Activated T-cell treated with anti-CD3 and anti-CD28 coated beads, Interleukin-2, amount 50 U/mL, for 1 hour (primary cell): ENCODE results near the gene FIG4.
"Not testable (repeated sequence)": the region's sequence is repeated elsewhere in the genome, so short reads cannot be mapped to it uniquely, and the experiment has no call there.

Experiments
- DNase-seq: peaks from one replicate; pipeline ENCODE4 v3.0.0-alpha.2; 2020

The FIG4 gene

GRCh38 chr6:109762769-109763441 lies 71.8 kb downstream of the FIG4 start:
- DNase-seq, result no peak

DNA sequence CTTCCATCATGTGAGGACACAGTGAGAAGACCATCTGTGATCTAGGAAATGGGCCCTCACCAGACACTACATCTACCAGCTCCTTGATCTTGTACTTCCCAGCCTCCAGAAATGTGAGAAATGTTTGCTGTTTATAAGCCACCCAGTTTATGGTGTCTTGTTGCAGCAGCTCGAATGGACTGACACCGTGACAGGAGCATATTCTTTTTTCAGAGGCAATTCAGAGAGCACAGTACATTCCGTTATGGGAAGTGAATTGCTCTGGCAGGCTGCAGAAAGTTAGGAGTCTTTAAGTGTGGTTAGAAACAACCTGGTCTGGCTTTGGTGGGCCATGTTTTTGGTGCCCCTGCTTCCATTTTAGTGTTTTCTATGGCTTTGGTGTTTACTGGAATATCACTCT lies 75.1 kb downstream of the FIG4 start:
- DNase-seq, result no peak

GRCh38 chr6:109767961-109768360 lies 76.9 kb downstream of the FIG4 start:
- DNase-seq, result no peak

- no peak for DNase-seq
Observed at GRCh38 chr6:109768485-109768884, 77.4 kb downstream of the FIG4 start.

DNA sequence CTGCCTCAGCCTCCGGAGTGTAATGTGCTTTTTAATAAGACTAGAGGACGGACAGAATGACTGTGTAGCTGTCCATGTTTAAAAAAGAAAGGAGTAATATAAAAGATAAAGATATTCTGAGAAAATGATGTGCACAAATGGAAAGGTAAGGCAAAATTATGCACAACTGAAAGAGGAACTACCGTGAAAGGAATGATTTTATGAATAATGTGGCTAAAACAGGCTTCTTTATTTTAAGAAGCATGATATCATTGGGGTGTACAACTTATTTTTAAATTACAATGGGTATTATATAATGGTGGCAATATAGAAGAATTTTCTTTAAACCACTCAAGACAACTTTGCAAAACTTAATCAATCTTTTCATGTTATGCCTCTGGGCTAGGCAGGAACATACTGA lies 78.1 kb downstream of the FIG4 start:
- no peak for DNase-seq

DNA sequence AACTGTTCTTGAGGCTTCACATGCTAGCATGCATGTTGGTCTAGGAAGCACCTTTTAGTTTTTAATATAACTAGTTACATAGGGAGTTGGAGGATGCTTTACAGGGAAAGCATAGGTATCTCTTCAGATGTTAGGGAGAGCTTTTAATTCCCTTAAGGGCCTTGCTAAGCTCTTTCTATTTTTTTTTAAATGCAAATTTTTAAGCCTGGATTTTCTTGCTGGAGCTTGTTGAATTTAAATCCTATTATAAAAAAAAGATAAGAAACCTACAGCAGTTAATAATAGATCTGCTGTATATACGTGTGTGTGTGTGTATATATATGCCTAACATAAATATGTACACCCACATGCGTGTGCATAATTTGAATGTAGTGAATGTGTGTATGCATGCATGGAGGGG lies 79.0 kb downstream of the FIG4 start:
- no peak for DNase-seq

- no peak for DNase-seq
Observed at GRCh38 chr6:109770779-109771178, 79.7 kb downstream of the FIG4 start.

- DNase-seq, result not testable (repeated sequence)
Observed at GRCh38 chr6:109771939-109772755, 81.1 kb downstream of the FIG4 start.

GRCh38 chr6:109772883-109773431 lies 81.9 kb downstream of the FIG4 start:
- DNase-seq, result no peak

- no peak for DNase-seq
Observed at GRCh38 chr6:109781001-109781400, 89.9 kb downstream of the FIG4 start.

DNA sequence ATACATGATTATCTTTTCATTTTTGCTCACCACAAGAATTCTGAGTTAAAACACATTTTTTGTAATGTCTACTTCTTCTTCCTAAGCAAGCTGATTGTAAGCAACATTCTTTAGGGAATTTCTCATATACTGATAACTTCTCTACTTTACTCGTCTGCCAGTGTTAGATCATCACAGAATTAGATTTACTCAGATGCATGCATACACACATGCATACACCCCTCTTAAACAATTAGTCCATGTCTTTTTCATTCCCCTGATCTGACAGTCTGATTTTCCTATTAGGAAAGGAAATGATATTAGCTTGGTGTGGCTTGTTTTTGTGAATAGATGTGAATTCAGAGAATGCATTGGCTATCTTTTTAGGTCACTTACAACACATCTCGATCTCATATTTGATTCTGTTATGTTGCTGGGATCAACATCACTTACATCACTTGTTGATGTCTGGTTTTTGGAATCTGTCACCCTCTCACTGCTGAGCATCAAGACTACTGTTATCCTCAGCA lies 91.4 kb downstream of the FIG4 start:
- no peak for DNase-seq

DNA sequence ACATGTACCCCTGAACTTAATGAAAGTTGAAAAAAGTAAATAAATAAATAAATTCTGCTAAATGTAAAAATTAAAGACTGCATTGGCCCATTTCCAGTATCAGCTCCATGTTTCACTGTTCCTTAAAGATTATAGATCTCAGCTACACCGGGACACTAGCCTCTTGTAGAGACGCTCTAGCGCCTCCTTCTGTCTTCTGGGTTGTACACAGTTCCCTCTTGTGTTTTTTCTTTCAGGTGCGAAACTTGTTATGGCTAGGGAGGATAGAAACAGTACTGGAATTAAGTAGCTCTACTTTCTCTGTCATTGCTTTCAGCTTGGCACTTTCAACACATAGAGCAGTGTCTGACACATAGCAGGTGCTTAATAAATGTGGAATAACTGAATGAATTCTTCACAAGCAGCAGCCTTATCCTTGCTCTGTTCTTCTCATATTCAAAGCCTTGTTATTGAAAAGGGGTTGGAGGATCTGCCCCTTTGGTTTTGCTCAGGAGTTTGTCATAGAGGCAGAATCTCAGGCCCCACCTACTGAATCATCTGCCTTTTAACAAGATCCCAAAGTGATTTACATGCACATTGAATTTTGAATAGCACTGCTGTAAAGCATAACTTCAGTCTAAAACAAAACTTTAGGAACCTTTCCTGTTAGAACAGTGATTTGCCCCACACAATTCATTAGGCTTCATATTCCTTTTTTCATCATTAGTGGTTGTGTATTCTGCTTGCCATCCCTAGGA lies 92.3 kb downstream of the FIG4 start:
- no peak for DNase-seq

- DNase-seq, result no peak
Observed at GRCh38 chr6:109787312-109787711, 96.2 kb downstream of the FIG4 start.

- DNase-seq, result no peak
Observed at GRCh38 chr6:109788687-109789086, 97.6 kb downstream of the FIG4 start.

DNA sequence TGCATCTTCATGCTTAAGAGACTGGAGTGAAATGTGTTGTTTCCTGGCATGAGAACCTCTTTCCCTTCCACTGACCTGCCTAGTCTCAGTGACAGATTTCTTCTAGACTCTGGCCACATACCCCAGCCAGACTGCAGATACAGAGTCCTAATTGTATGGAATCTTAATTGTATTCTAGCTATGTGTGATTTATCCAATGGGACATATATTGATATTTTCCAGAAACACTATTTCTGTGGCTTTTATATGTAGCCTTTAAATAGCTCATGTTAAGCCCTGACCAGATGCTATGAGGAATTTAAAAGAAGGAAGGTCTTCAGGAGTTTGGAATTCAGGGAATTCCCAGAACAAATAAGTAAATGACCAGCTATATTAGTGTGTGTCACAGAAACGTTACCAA lies 99.0 kb downstream of the FIG4 start:
- DNase-seq, result no peak

GRCh38 chr6:109791301-109791700 lies 100.2 kb downstream of the FIG4 start:
- no peak for DNase-seq

GRCh38 chr6:109793021-109793420 lies 101.9 kb downstream of the FIG4 start:
- no peak for DNase-seq

DNA sequence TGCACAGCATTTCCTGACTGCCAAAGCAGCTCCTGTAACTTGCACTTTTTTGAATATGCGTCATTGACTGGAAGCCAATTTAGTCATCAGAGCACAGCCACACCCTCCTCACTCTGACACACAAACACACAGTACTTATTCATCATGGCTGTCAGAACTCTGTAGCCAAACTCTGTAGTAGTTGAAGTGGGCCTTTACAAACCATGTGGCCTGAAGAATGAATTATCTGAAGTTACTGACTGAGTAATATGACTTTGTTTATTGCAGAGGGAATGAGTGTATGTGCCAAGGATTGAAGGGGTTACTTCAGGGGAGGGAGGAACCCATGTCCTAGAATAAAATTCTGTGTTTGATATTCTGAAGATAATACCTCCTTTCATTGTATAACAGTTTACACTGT lies 102.7 kb downstream of the FIG4 start:
- DNase-seq, result no peak

GRCh38 chr6:109794201-109794923 lies 103.3 kb downstream of the FIG4 start:
- no peak for DNase-seq

- no peak for DNase-seq
Observed at GRCh38 chr6:109795994-109796555, 105.0 kb downstream of the FIG4 start.

- DNase-seq, result no peak
Observed at GRCh38 chr6:109799129-109799528, 108.0 kb downstream of the FIG4 start.

GRCh38 chr6:109799664-109800063 lies 108.6 kb downstream of the FIG4 start:
- DNase-seq, result no peak
